ENCODE data around the gene TET1. TPM values are rescaled to one million over a fixed set of nuclear protein-coding genes. Genes with fewer than 3 reads are reported as not detected.
A peak's percentile ranks its signal among the peaks of the same experiment; 100 is the strongest.

Gene TET1
- total RNA-seq, 2 donors from 2014 or later: 5.1 to 6.0 TPM

GRCh38 chr10:68526634-68527307, 33.4 kb upstream of the TET1 start:
- H3K4me3 ChIP-seq: peak overlapping the region; percentile 86
- H3K4me1 ChIP-seq (replicated peaks): no peaks in the 10 kb centered on the region
- intact Hi-C loops (cut with DNase I): no loop called here
- DNase-seq (ENCODE audit: low spot score): no peak
- WGBS: under 1% methylated on average over 11 of the region's 11 CpGs
- no peaks in the 10 kb centered on the region for H3K36me3 ChIP-seq
- no peaks in the 10 kb centered on the region for H3K9me3 ChIP-seq
- peak overlapping the region; percentile 93 for H3K27ac ChIP-seq
- no peak for TF ChIP-seq POLR2AphosphoS5 (IDR thresholded peaks at IDR 0.05)
- no peak for TF ChIP-seq CTCF (IDR thresholded peaks at IDR 0.05)
- no peak for TF ChIP-seq POLR2A (IDR thresholded peaks at IDR 0.05)
- no peaks in the 10 kb centered on the region for H3K27me3 ChIP-seq (replicated peaks; ENCODE audit: insufficient read depth)

GRCh38 chr10:68536973-68537372, 23.2 kb upstream of the TET1 start:
- WGBS: 84% methylated on average over 9 of the region's 9 CpGs
- no peaks in the 10 kb centered on the region for H3K9me3 ChIP-seq
- no peak overlapping the region for H3K27ac ChIP-seq
- no peak for DNase-seq (ENCODE audit: low spot score)
- H3K4me1 ChIP-seq (replicated peaks): no peaks in the 10 kb centered on the region
- no peak for TF ChIP-seq POLR2AphosphoS5 (IDR thresholded peaks at IDR 0.05)
- TF ChIP-seq POLR2A (IDR thresholded peaks at IDR 0.05): no peak
- no peak for TF ChIP-seq CTCF (IDR thresholded peaks at IDR 0.05)
- intact Hi-C loops (cut with DNase I): no loop called here
- no peaks in the 10 kb centered on the region for H3K36me3 ChIP-seq
- no peak overlapping the region for H3K4me3 ChIP-seq
- H3K27me3 ChIP-seq (replicated peaks; ENCODE audit: insufficient read depth): no peaks in the 10 kb centered on the region

GRCh38 chr10:68537796-68538195, 22.3 kb upstream of the TET1 start:
- TF ChIP-seq POLR2A (IDR thresholded peaks at IDR 0.05) (no peak), POLR2AphosphoS5 (IDR thresholded peaks at IDR 0.05) (no peak), CTCF (IDR thresholded peaks at IDR 0.05) (no peak)
- intact Hi-C loops (cut with DNase I): no loop called here

GRCh38 chr10:68543004-68543918, 16.9 kb upstream of the TET1 start:
- H3K36me3 ChIP-seq: no peaks in the 10 kb centered on the region
- WGBS: 67% methylated on average over 5 of the region's 5 CpGs
- H3K4me1 ChIP-seq (replicated peaks): no peaks in the 10 kb centered on the region
- no peak for TF ChIP-seq CTCF (IDR thresholded peaks at IDR 0.05)
- TF ChIP-seq POLR2AphosphoS5 (IDR thresholded peaks at IDR 0.05): no peak
- TF ChIP-seq POLR2A (IDR thresholded peaks at IDR 0.05): no peak
- H3K9me3 ChIP-seq: no peaks in the 10 kb centered on the region
- H3K27me3 ChIP-seq (replicated peaks; ENCODE audit: insufficient read depth): no peaks in the 10 kb centered on the region
- no peak for DNase-seq (ENCODE audit: low spot score)
- intact Hi-C loops (cut with DNase I): no loop called here
- H3K4me3 ChIP-seq: no peak overlapping the region
- no peak overlapping the region for H3K27ac ChIP-seq

More at GRCh38 chr10:68537796-68538195, 22.3 kb upstream of the TET1 start:
- 84% methylated on average over 6 of the region's 6 CpGs for WGBS
- Histone ChIP-seq H3K27ac (no peak overlapping the region), H3K9me3 (no peaks in the 10 kb centered on the region), H3K4me3 (no peak overlapping the region), H3K27me3 (replicated peaks; ENCODE audit: insufficient read depth) (no peaks in the 10 kb centered on the region), H3K4me1 (replicated peaks) (no peaks in the 10 kb centered on the region), H3K36me3 (no peaks in the 10 kb centered on the region)
- no peak for DNase-seq (ENCODE audit: low spot score)
